HG03060 (cell line): ENCODE data around the gene ZNF473.
"Not testable (repeated sequence)": the region's sequence is repeated elsewhere in the genome, so short reads cannot be mapped to it uniquely, and the experiment has no call there.

Experiments used
- ATAC-seq: cut with Tn5 transposase; IDR thresholded peaks from one replicate; pipeline ENCODE4 v1.9.1; 2021; ENCODE audit warnings: low read depth, moderate number of reproducible peaks; ENCODE audit not compliant: unreplicated experiment

The ZNF473 gene

GRCh38 chr19:50046649-50047503, 21.1 kb downstream of the ZNF473 start:
- ATAC-seq: no peak

GRCh38 chr19:50047671-50048070, 21.9 kb downstream of the ZNF473 start:
- no peak for ATAC-seq

DNA sequence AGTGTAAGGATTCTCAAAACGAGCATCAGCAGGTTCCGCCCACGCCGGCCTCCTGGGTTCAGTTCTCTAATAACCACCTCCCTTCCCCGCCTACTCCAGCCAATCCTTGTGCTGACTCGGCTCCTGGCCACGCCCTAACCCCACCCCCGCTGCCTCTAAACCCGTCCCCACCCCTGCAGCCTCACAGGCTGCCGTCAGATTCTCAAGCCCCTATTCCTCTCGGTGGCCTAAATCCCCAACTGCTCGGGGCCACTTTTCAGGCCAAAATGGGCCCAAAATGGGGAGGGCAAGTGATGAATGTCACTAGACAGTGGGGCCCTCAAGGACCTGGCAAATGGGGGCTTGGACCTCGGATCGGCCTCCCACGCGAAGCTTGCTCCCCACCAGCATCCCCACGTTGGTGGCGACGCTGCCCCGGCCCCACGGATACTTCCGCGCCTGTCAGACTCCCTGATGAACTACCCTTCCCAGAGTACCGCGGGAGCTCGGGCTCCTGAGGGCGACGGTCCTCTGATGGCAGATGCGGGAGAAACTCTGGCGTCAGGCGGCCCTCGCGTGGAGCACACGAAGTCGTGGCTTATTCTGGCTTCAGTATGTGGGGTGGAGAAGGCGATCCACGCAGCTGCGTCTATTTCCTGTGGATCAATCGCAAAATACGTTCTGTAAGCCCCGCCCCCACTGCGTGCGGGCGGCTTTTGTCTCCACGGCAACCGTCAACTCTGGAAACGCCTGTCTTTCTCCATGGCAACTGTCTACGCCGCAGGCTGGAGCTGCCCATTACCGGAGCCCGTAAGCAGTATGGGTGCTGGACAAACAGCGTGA, 24.8 kb downstream of the ZNF473 start:
- ATAC-seq: no peak

DNA sequence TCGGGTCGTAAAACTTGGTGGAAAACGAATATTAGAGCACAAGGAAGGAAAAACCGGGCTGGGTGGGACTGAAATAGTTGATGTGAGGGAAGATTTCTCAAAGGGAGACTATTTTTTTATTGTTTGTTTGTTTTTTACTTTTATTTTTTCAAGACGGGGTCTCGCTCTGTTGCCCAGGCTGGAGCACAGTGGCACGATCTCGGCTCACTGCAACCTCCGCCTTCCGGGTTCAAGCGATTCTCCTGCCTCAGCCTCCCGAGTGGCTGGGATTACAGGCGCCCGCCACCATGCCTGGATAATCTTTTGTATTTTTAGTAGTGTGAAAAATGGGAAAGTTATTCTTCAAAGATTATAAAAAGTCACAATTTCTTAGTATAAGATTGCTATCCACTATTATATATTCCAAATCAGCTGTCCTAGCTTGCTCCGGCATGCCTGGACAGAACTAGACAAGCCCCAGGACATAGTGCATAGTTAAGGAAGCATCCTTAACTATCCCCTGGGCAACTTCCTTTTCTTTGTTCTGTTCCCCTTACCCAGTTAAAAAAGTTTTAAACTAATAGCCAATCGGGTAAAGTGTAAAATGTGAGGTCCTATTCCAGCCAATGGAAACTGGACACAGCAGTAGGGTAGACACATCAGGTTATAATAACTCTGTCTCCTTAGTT, 25.6 kb downstream of the ZNF473 start:
- not testable (repeated sequence) for ATAC-seq

GRCh38 chr19:50051964-50052363, 26.2 kb downstream of the ZNF473 start:
- no peak for ATAC-seq

DNA sequence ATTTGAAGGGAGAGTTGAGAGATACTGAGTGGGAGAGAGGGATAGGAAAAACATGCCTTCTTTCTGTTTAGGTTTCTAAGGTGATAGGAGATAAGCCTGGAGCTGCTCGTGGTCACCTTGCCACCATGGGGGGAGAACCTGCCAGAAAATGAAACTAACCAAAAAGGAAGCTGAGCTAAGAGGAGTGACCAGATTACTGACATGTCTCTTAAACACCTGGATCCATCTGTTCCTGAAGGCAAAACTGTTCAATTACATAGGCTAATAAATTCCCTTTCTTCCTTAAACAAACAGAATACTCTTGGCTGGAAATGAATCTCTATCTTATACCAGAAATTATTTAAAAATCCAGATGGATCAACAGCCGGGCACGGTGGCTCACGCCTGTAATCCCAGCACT, 27.3 kb downstream of the ZNF473 start:
- ATAC-seq: no peak

DNA sequence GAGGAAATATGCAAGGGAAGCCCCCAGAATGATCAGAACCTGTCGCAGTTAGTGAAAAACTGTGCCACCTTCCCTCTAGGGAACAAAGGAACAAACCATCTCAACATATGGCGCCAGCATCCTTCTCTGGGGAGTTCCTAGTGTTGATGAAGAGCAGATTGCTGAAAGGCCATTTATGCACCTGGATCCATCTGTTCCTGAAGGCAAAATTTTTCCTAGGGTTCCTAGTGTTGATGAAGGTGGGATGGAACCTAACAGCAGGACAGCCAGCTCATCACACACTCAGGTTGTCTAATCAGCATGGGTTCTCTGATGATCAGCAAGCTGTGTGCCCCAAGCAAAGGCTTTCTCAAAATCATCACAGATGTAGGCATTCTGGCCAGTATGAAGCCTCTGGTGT, 32.6 kb downstream of the ZNF473 start:
- no peak for ATAC-seq

- ATAC-seq: no peak
Observed at GRCh38 chr19:50059045-50059444, 33.2 kb downstream of the ZNF473 start.

GRCh38 chr19:50060107-50060506, 34.3 kb downstream of the ZNF473 start:
- no peak for ATAC-seq

DNA sequence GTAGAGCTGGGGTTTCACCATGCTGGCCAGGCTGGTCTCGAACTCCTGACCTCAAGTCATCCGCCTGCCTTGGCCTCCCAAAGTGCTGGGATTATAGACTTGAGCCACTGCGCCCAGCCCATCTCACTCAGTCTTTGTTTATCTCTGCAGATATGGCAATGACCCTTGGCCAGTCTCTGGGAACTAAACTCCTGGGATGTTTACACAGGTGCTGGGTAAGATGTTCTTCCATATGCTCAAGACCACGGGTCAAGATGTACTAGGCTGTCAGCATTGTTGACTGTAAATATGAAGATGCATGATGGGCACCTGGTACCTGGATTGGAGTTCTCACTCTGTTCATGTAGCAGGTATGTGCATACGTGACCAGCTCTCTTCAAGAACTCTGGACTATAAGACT, 35.8 kb downstream of the ZNF473 start:
- no peak for ATAC-seq

GRCh38 chr19:50065938-50066337, 40.1 kb downstream of the ZNF473 start:
- no peak for ATAC-seq

DNA sequence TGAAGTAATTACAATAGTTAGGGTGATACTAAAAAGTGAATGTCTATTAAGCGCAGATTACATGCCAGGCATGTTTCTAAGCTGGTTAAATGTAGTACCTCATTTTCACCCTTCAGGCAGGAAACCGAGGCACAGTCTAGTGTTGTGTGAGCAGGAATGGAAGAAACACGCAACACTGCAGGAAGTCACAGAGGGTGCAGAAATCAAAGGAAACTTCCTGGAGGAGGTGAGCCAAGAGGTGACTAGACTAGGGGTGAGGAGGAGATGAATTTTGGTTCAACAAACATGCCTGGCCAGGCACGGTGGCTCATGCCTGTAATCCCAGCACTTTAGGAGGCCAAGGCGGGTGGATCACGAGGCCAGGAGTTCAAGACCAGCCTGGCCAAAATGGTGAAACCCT, 41.8 kb downstream of the ZNF473 start:
- ATAC-seq: no peak

DNA sequence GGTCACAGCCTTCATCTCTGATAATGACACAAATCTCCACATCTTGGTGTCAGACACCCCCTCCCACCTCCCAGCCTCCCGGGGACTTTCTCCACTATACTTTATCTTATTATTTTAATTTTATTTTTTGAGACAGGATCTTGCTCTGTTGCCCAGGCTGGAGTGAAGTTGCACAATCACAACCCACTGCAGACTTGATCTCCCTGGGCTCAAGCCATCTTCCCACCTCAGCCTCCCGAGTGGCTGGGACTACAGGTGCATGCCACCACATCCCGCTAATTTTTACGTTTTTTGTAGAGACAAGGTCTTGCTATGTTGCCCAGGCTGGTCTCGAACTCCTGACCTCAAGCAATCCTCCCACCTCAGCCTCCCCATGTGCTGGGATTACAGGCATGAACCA, 42.6 kb downstream of the ZNF473 start:
- ATAC-seq: not testable (repeated sequence)

DNA sequence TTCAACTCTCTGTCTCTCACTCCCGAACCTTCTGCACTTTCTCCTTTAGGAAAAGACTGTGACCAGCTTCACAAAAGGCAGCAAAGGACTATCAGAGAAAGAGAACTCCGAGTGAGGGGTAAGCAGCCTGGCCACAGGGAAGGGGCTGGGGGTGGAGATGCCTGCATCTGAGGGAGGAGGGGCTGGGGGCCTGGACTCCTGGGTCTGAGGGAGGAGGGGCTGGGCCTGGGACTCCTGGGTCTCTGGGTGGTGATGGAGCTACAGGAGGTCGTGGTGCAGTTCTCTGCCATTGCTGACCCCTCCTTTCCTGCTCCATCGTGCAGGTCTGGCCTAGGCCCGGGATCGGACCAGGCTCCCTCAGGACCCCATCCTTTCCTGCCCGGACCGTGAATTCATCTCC, 49.3 kb downstream of the ZNF473 start:
- ATAC-seq: not testable (repeated sequence)

DNA sequence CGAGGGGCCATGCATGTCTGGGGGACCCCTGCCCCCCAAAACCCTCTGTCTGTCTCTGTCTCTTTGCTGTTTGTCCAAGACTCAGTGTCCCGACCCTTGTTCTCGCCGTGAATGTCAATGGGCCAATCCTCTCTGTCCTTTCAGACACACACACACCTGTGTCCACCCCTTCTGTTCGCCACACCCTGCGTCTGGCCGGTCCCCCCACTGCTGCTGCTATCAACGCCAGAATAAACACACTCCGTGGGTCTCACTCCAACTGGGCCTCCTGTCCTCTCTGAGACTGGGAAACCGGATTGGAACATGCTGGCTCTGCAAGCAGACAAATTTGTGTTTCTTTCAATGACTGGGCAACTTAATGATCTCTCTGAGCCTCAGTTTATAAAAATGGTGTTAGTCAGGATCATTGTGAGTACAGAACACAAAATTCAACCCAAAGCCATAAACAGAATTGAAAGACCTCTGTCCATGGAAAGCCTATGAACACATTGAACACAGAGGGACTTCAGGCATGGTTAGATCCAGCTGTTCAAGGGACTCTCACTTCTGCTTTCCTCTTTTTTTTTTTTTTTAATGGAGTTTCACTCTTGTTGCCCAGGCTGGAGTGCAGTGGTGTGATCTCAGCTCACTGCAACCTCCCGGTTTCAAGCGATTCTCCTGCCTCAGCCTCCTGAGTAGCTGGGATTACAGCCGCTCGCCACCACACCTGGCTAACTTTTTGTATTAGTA, 50.0 kb downstream of the ZNF473 start:
- not testable (repeated sequence) for ATAC-seq

- ATAC-seq: not testable (repeated sequence)
Observed at GRCh38 chr19:50076581-50077355, 51.0 kb downstream of the ZNF473 start.

DNA sequence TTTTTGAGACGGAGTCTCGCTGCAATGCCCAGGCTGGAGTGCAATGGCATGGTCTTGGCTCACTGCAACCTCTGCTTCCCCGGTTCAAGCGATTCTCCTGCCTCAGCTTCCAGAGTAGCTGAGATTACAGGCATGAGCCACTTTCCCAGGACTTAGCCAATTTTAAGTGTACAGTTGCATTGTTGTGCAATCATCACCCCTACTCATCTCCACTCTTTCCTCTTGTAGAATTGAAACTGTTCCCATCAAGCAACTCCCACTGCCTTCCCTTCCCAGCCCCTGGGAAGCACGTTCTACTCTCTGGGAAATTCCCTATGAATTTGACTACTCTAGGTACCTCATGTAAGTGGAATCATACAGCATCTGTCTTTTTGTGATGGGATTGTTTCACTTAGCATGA, 53.2 kb downstream of the ZNF473 start:
- ATAC-seq: not testable (repeated sequence)

GRCh38 chr19:50084440-50084839, 58.6 kb downstream of the ZNF473 start:
- ATAC-seq: not testable (repeated sequence)

GRCh38 chr19:50087153-50087552, 61.3 kb downstream of the ZNF473 start:
- not testable (repeated sequence) for ATAC-seq

DNA sequence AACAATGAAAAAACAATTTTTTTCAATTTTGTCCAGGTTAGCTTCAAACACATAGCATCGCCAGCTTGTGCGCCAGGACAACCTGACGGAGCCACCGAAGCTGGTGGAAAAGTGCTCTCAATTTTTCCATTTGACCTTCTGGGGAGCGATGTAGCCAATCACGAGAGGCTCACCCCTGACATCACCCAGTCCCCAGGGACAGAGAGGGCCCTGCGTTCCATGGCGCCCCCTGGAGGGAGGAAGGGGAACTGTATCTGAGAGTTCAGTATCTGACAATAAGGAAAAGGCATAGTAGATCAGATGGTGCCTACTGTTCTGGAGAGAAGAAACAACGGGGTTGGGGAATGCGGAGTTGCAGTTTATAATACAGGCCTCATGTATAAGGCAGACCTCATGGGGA, 64.9 kb downstream of the ZNF473 start:
- ATAC-seq: not testable (repeated sequence)
